Measurements from ENCODE around the gene NPRL2.

The NPRL2 gene

GRCh38 chr3:50373146-50374051, 22.8 kb upstream of the NPRL2 start:
- DNase-seq (ENCODE audit: low read depth): no peak

DNA sequence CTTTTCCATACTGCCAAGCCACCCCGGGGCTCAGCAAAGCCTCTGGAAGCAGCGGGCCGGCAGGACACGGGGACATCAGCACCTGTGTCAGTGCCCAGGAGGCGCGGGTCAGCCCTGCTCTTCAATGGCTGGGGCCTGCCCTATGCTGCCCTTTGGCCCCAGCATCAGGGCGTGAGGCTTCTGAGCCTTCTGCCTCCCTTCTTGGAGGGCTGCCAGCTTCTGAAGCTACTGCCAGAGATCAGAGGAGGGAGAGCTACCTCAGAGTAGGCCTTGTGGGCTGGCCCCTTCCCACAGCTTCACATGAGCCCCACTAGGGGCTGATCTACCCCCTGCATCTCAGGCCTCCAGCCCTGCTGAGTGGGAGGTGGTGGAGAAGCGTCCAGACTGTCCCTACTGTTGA, 21.8 kb upstream of the NPRL2 start:
- DNase-seq (ENCODE audit: low read depth): no peak

DNA sequence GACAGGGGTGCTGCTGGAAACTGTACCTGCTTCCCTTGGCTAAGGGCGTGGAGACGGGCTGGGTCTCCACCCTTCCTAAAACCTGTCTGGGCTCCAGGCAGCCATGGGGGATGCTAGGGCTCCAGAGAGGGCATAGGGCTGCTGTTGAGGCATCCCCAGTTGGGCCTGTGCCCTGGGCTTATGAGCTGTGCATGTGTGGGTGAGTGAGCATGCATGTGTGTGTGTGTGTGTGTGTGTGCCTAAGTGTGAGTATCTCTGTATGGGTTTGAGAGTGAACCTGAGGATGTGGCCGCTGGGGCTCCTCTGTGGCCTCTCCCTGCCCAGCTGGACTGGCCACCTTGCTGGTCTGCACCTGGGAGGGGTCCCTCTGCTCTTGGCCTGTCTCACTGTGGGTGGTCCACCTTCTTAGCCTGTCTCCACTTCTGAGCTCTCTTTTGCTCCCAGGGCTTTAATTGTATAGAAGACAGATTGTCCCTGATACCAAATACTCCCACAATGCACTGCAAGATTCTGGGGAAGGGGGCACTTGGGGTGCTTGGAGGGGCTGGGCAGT, 20.6 kb upstream of the NPRL2 start:
- no peak for DNase-seq (ENCODE audit: low read depth)

DNA sequence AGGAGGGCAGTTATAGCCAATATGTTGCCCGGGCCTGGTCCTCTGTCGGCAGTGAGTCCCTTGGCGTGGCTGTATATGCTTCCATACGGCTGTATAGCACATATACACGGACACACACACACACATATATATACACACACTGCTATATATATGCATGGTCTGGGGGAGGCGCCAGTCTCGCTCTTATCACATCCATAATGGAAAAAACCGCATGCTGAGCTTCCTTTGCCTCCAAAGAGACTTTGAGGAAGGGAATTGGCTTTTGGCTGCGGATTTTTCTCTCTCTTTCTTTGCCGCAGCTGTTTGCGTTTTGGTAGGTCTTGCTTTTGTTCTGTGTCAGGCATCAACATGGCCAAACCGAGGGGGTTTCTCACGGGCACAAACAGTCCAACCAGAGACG, 20.0 kb upstream of the NPRL2 start:
- DNase-seq (ENCODE audit: low read depth): no peak

DNA sequence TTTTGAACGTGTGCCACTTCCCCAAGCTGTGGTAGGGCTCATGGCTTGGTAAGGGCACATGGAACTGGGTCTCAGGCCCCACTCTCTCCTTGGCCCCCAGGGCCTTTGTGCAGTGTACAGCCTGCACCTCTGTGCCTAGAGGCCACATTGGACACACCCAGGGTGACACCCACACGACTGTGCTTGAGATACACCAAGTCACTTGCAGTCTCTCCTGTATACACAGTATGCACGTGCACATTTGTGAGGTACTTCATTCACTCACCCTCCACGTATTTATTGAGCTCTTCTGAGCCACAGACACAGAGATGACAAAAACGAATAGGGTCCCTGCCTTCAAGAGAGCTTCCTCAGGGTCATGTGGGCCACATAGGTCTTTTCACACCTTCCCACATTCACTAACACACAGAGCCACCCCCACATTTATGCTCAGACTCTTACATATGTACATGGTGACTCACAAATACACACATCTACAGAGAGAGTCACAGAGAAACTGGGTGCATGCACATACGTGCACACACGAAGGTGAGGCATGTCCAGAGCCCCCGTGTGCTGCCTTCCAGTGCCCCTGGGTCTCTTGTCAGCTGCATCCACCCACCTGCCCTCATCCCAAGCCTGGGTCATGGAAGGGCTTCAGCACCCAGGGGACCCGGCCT, 18.6 kb upstream of the NPRL2 start:
- no peak for DNase-seq (ENCODE audit: low read depth)

DNA sequence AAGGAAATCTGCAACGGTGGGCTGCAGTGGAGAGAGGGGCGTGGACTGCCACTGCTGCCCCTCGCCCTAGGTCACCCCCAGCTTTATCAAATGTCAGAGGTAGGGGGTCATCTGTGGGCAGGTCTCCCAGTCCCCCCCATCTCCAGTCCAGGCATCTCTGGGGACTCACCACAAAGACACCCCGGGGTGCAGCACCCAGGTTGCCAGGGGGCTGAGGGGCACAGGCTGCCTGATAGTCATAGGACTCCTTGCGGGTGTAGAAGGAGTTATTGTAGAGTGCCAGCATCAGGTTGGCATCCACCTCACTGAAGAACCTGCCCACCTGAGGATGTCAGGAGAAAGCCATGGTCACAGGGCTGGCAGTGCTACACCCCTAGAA, 15.3 kb upstream of the NPRL2 start:
- no peak for DNase-seq (ENCODE audit: low read depth)

DNA sequence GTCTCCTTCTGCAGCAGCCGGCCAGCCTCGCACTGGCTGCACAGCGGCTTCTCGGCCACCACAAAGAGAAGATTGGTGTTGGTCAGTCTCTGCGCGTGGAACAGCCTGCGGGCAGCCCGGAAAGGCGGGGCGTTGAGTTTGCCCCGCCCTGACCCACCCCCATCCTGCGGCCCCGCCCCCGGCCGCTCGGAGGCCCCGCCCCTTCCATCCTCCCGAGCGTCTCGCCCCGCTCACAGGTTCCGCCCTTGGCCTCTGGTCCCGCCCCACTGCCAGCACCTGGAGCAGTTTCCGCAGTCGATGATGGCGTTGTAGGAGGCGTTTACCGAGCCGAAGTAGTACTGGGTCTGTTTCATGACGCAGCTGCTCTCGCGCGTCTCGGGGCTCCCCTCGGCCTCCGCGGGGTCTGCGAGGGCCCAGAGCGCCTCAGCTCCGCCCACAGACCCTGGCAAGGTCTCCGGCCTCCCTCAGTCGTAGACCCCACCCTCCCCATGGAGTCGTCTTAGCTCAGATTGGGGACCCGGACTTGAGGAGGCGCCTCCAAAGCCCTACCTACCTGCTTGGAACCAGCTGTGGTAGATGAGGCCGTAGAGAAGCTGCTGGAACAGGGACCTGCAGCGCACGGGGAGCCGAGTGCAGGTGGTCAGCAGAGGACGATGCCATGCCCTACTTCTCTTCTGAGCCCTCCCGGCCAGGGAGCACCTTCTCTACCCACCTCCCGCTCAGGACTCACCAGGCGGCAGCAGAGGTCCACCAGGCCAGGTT, 14.7 kb upstream of the NPRL2 start:
- peak; percentile 94 for DNase-seq (ENCODE audit: low read depth)

DNA sequence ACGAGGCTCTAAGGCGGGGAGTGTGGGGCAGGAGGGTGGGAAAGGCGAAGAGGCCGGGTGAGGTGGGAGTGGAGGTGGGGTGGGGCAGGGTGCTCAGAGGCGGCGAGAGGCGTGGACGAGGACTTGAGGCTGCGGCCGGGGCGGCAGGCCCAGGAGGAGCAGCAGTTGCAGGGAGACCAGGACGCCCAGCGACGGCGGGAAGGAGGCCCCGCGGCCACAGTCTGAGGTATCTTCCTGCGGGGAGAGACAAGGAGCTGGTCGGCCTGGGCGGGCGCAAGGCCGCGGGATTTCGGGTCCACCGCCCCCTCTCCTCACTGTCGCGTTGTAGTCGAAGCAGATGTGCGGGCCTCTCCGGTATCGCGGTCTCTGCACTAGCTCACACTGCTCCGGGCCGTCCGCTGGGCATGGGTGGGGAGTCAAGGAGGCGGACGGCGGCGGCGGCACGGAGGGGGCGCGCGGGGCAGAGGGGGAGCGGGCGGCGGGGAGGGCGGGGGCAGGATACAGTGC, 14.1 kb upstream of the NPRL2 start:
- no peak for DNase-seq (ENCODE audit: low read depth)

GRCh38 chr3:50359760-50360110, 9.2 kb upstream of the NPRL2 start:
- DNase-seq (ENCODE audit: low read depth): no peak

DNA sequence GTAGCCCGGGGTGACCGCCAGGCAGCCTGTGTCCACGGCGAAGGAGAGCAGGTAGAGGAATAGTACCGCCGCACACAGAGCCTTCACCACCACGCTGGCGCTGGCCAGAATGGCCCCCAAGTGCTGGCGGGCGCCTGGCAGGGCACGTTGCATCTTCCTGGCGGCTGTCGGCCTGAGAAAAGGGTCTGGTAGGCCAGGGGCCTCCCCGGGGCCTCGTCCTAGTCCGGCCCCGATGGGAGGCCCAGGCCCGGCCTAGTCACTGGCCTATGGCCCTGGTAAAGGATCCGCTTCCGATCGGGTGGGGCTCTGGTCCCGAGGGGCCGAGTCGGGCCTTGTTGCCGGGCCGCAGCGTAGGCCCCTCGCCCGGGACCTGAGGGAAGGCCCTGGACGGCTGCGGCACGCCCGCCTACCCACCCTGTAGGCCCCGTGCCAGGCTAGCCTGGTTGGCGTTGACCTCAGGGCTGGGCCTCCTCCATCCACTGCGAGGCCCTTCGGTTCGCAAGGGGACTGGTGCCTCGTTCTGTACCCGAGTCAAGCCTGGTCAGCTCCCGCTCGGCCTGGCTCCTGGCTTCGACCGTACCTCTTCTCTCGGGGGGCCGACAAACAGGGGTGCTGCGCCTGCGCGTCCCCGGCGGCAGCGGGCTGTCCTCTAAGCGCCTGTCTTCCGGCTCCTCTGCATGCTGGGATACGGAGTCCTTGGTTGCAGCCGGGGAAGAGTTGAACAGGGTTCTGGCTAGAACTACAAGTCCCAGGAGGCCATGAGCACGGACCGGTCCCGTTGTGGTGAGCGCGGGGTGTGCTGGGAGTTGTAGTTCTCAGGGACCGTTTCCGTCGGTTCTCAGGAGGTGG, 8.6 kb upstream of the NPRL2 start, which contains the start of gene TMEM115:
Gene TMEM115, minus strand, starts transcription at position 611 of the 849 bp plus-strand sequence. Its CDS starts 458 bp downstream, at position 153.
- peak; percentile 96 for DNase-seq (ENCODE audit: low read depth)

- DNase-seq (ENCODE audit: low read depth): no peak
Measured at GRCh38 chr3:50358355-50358910, 7.9 kb upstream of the NPRL2 start.

DNA sequence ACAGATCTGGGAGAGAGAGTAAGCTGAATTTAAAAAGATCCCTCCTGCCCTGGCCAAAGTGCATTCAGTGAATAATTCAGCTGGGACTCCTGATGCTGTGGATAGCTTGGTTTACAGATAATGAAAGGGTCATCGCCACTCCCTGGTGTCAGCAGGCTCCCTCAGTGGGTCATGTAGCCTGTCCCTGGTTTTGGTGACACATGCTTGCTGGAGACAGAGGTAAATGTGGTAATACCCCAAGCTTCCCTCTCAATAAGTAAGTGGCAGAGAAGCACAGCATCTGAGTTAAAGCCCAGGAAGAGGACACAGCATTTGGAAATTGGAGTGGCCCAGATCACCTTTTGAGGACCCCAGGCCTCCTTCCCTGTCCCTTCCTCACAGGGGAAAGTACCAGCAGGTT, 6.9 kb upstream of the NPRL2 start:
- DNase-seq (ENCODE audit: low read depth): no peak

GRCh38 chr3:50356553-50356952, 6.0 kb upstream of the NPRL2 start:
- no peak for DNase-seq (ENCODE audit: low read depth)

DNA sequence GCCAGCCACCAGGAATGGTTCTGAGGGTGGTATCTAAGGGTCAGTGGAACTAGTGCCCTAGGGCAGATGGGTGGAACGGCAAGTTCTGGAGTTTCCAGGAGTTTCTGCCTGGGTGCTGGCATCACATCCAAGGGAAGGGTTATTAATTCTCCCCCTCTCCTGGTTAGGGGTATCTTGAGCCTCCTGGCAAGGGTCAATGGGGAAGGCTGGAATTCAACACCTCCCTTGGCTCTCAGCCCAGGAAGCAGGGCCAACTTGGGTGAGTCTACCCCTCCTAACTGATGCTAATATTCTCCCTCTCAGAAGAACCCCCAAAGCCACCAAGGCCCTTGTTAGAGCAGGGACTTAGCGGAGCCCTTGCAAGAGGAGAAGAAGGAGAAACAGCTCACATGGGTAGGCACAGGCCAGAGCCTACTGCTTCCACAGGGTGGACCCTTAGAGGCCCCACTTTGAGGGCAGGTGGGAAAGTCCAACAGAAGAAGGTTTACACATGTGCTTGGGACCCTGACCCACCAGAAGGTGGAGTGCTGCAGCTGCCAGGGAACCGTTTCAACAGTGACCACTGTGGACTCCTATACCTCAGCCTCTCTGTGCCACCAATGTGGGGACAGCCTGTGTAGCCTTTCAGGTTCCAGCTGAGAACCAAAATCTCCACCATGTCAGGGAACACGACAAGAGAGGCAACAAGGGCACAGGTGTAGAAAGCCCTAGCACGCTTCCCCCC, 5.4 kb upstream of the NPRL2 start:
- DNase-seq (ENCODE audit: low read depth): no peak

DNA sequence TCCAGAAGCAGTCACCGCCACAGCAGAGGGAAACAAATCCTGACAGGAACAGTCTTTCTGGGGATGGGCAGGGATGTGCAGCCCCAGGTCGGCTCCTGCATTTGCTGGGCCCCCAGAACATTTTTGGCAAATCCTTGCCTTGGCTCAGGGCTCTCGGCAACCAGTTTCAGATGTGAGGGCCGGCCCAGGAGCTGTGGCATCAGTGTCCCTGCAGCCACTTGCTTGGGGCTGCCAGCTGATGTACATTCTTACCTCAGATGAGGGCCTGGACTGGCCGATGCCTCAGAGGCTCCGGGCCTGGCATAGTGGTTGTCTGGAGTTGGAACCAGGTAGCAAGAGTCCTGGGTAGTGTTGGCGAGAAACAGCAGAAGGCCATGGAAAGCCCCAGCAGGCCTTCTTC, 4.3 kb upstream of the NPRL2 start:
- DNase-seq (ENCODE audit: low read depth): no peak

GRCh38 chr3:50354186-50354764, 3.7 kb upstream of the NPRL2 start:
- DNase-seq (ENCODE audit: low read depth): no peak

GRCh38 chr3:50353245-50354004, 2.9 kb upstream of the NPRL2 start:
- no peak for DNase-seq (ENCODE audit: low read depth)

DNA sequence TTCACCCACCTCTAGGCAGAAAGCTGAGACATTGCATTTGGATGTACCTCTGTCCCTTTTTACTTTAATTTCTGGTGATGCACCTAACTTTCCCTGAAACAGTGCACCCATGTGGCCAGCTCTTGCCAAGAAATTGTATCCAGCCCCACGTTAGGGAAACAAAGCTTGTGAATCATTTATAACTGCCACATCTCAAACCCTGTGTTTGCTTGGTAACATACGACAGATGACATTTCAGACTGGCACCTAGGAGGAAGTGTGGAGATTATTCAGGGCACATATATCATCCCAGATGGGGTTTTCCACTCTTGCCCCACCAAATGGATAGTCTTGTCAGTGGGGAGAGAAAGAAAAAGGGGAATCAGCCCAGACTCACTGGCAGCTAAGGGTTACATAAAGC, 2.2 kb upstream of the NPRL2 start:
- no peak for DNase-seq (ENCODE audit: low read depth)

DNA sequence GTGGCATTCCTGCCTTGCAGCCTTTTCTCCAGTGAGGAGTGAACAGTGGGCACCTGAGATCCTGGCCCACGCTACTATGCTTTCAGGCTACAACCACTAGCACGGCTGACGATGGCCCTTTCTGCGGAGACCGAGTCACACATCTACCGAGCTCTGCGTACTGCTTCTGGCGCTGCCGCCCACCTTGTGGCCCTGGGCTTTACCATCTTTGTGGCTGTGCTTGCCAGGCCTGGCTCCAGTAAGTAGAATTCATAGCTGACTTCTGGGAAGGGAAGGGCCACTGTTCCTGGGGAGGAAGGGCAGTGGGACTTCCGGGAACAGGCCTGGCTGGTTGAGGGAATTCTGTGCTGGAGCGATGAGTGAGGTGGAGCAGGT, 735 bp upstream of the NPRL2 start:
- no peak for DNase-seq (ENCODE audit: low read depth)
